ENCODE results near the gene HMGN2.

DNA sequence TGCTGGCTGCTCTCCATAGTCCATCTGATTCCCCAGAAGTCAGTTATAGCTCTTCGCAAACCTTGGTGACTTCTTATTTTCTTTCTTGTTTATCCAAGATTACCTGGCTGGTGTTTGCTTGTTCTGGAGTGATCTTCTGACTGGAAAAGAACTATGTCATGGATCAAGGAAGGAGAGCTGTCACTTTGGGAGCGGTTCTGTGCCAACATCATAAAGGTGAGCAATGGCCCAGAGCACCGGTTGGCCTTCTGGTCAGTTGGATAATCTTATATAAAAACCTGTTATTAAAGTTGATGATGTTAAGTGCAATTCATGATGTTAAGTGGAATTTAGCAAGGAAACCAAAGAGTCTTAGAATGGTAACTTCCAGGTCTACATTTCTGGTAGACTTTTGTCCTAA lies 39.4 kb upstream of the HMGN2 start:
- TF ChIP-seq, protein P1, sequence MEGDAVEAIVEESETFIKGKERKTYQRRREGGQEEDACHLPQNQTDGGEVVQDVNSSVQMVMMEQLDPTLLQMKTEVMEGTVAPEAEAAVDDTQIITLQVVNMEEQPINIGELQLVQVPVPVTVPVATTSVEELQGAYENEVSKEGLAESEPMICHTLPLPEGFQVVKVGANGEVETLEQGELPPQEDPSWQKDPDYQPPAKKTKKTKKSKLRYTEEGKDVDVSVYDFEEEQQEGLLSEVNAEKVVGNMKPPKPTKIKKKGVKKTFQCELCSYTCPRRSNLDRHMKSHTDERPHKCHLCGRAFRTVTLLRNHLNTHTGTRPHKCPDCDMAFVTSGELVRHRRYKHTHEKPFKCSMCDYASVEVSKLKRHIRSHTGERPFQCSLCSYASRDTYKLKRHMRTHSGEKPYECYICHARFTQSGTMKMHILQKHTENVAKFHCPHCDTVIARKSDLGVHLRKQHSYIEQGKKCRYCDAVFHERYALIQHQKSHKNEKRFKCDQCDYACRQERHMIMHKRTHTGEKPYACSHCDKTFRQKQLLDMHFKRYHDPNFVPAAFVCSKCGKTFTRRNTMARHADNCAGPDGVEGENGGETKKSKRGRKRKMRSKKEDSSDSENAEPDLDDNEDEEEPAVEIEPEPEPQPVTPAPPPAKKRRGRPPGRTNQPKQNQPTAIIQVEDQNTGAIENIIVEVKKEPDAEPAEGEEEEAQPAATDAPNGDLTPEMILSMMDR (conservative IDR thresholded peaks at IDR 0.05 in 1 of 2, IDR thresholded peaks at IDR 0.05 in 1 of 2; ENCODE audit: extremely low read depth in 1 of 2, insufficient read depth in 1 of 2, low read depth in 1 of 2, low read length in 2 of 2) = no peak
- TF ChIP-seq EZH2 (IDR thresholded peaks at IDR 0.05; ENCODE audit: borderline replicate concordance, low read length) = no peak
